Measurements from ENCODE around the gene SORL1-AS1.
"Not testable (repeated sequence)": the region's sequence is repeated elsewhere in the genome, so short reads cannot be mapped to it uniquely, and the experiment has no call there.

Gene SORL1-AS1

DNA sequence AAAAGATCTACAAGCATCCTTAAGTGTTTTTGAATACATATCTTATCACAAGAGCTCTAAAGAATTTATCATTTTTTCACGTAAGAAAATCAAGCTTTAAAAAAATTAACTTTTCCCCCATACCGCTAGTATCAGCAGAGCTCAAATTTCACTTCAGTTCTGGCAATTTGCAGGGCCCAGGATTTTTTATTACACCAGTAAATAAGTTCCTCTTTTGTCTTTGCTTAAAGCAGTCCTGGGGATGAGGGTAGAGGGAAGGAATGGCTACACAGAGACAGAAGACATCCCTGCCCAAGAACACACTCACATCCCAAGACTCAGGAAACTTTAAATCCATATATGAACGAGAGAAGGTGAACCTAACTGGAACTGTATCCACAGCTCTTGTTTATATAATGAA, 23.2 kb downstream of the SORL1-AS1 start:
- no peak for DNase-seq (ENCODE audit: low spot score)

DNA sequence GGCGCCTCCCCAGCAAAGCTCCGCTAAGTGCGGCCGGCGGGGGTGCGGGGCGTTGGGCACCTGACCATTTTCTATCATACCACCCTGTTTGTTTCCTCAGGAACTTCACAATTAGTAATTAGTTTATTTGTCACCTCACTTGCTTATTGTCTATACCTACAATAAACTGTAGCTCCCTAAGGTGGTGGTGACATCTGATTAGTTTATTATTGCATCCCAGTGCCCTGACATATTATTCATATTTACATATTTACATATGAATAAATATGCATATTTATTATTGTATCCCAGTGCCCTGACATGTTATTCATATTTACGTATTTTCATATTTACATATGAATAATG, 25.4 kb downstream of the SORL1-AS1 start:
- DNase-seq (ENCODE audit: low spot score): no peak

DNA sequence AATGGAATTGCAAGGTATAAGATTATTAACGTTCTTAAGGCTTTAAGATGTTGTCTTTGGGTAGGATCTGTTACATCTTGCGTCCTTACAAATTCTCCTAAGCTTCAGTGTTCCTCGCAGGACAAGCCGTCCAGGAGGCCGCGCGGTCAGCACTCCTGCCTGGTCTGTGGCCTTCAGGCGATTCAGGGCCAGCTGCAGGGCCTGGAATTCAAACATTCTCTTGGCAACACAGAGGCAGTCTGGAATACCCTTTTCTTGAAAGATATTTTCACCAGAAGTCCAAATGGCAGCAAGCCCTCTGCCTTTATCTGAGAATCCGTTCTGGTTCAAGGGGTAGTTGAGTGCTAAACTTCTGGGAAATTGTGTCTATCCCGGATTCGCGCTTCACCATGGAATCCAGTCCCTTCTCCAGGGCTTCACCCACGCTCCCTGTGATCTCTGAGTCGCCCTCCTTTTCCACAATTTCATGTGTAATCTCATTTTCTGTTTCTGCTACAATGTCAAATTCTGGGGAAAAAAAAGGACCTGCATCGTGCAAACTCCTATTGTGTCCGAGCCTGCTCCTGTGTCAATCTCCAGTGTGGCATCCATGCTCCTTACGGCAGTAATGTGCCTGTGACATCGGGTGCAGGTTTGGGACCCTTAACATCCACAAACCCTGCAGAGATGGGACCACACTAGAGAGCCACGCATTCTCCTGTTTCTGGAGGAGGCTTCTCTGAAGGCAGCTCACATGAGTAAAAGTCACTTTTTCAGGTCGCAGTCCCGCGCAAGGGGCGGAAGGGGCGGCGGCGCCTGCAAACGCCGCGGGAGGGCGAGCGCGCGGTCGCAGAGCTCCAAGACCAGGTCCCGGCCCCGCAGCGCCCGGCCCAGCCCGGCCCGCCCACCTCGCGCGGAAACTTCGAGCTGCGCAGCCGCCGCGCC, 26.0 kb downstream of the SORL1-AS1 start:
- peak; percentile 49 for DNase-seq (ENCODE audit: low spot score)

DNA sequence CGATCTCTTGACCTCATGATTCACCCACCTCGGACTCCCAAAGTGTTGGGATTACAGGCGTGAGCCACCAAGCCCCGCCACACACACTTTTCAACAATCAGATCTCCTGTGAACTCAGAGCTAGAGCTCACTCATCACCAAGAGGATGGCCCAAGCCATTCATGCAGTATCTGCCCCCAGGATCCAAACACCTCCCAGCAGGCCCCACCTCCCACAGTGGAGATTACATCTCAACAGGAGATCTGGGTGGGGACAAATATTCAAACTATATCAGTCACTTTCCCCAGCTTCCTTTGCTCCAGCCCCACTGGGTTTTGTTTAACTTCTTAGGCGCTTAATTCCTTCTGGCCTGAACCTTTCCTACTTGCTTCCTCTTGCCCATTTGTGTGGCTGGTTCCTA, 26.9 kb downstream of the SORL1-AS1 start:
- DNase-seq (ENCODE audit: low spot score): no peak

DNA sequence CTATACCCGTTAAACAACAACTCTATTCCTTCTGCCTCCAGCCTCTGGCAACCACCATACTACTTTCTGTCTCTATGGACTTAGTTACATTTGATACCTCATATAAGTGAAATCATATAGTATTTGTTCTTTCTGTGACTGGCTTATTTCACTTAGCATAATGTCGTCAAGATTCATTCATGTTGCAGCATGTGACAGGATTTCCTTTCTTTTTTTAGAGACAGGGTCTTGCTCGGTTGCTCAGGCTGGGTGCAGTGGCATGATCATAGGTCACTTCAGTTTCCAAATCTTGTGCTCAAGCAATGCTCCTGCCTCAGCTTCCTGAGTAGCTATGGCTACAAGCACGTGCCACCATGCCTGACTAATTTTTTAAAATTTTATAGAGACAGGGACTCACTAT, 30.1 kb downstream of the SORL1-AS1 start:
- DNase-seq (ENCODE audit: low spot score): no peak

DNA sequence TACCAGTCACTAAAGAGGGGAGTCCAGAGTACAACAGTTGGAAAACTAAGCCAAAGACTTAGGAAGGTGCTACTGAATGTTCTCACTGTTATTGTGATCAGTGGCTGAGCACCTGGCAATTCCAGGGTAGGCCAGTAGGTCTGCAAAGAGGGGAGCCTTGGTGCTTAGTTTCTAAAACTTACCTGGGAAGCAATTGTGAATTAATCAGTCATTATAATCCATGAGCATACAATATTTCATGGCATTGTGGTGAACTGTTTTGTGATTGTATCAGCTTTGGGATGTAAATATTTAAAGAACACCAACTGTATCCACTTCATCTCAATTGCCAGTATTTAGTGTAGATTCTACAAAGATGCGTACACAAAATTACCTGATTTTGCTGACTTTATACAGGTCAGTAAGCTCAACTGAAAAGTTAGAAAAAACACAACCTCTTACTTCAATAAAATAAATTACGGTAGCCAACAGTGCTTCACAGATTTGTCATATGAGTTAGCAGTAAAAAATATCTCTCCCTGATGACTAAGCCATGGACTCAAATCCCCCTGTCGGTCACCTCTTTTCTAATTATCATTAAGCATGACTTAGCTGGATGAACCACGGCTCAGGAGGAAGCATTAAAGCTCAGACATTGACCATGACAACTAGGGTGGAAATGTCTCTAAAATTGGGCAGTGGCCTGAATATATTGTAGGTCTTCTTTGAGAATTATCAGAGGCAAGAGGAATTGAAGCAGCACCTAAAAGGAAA, 31.4 kb downstream of the SORL1-AS1 start:
- DNase-seq (ENCODE audit: low spot score): peak; percentile 31

DNA sequence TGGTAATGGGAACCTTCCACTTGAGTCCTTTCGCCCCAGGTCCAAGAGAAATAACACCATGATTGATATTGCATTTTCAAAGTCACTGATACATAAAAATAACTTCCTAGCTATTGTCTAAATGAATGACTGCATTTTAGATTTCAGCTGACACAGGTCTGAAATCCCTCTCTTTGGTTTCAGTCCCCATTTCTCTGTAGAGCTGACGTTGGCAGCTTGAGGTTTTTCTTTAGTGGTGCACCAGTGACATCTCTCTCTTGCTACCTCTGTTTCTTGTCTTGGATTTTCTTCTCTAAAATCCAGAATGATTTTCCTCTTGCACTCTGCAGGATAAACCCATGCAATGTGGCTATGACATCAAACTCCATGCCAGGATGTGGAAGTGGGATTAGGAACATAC, 32.4 kb downstream of the SORL1-AS1 start:
- no peak for DNase-seq (ENCODE audit: low spot score)

DNA sequence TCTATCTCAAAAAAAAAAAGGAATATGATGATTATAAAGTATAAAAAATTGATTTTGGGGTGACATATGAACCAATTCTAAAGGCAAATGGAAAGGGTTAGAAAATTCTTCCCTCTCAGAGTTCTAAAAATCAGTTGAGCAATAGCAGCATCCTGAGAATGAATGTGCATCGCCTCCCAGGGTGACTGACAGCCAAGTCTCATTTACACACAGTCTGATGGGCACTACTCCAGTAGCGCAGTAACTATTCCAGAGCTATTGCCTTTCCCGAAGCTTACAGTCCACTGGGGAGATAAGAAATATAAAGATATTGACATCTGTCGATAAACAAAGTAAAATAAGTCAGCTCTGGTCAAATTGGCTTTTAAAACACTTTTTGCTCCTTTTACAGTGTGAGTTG, 32.9 kb downstream of the SORL1-AS1 start:
- DNase-seq (ENCODE audit: low spot score): no peak

DNA sequence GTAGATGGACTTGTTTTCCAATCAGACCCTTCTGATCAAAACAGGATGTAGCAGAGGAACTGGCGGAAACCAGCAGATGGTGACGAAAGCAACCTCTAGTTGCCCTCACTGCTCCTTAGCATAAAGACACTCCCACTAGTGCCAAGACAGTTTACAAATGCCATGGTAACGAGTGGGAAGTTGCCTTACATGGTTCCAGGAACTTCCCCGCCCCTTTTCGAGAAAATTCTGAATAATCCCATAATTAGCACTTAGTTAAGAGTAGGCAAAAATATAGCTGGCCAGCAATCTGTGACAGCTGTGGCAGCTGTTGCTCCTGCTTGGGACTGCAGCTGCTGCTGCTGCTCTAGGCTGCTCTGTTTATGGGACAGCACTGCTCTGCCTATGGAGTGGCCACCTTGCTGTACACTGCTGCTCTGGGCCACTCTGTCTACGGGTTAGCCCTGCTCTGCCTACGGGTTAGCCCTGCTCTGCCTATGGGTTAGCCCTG, 34.1 kb downstream of the SORL1-AS1 start:
- DNase-seq (ENCODE audit: low spot score): no peak

DNA sequence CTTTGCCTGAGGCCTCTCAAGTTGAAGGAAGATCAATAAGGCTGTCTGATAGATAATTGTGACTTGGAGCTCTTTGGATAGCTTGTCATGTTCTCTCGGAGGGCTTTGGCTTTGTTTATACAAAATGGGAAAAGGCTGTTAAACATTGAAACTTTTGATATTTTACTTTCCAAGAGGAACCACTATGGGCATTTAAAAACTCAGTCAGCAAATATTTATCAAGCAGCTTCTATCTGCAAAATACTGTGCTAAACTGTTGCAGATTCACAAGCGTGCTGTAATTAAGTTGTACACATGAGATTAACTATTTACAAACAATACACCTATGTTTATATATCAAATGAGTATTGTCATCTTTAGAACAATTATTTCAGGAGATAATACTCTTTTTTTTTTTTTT, 35.2 kb downstream of the SORL1-AS1 start:
- no peak for DNase-seq (ENCODE audit: low spot score)

DNA sequence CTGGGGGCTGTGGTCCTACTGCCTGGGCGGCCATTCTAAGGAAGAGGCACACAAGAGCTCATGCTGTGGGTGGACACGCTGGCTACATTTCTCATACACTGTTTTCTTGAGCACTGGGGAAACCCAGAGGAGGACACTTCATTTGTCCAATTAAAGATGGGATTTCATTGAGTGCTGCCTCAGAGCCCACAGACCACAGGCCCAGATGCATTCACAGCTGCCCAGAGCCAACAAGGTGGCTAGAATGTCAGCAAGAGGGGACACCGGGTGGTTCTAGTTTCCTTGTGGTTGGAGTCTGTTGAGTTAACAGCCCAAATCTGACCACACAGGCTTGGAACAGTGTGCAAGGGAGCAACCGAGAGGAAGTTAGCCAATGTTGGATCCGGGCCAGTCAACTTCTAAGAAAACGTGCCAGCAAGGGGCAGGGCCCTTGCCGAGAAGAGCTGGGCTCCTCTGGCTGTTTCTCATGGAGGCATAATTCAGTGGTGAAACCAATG, 35.7 kb downstream of the SORL1-AS1 start:
- DNase-seq (ENCODE audit: low spot score): peak; percentile 91

DNA sequence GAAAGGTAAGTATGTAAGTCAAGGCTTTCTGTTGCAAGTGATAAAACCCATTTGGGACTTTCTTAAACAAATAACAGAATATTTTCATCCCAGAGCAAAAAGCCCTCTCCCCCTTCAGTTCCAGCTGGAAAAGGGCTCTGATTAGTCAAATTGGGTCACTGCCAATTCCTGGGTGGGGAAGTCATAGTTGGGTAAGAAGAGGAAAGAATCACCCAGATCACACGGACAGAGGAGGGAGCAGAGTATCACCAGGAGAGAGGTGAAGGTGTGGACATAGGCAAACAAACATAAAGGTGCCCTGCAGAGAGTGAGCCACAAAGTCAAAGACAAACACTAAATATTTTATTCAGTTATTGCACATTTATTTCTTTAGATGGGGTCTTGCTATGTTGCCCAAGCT, 36.9 kb downstream of the SORL1-AS1 start:
- DNase-seq (ENCODE audit: low spot score): peak; percentile 55

DNA sequence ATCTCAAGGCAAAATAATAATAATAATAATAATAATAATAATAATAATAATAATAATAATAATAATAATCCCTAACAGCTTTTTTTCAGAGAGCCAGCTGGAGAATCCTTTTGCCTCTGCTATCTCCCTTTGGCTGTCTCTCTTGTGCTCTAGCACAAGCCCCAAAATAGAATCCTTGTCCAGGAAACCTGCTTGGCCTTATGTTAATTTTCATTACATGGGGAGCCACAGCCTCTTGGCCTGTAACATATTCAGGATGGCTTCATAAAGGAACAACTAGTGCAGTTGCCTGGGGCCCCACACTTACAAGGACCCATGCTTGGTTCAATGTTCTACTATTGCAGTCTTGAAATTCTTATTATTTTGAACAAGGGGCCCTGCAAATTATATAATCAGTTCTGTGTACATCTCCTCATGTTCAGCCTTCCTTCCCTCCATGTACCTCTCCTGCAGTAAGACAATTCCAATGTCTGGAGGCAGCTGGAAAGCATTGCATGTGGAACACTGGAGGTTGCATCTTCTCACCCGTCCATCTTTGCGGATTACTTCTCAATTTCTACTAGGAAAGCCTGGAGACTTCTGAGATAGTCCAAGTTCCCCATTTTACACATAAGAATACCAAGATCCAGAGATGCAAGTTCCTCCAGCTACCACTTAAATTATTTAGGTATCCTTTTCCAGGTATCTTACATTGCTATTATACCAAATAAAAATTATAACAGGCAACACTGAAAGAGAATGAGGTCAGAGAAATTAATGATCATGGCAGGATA, 38.4 kb downstream of the SORL1-AS1 start:
- DNase-seq (ENCODE audit: low spot score): no peak

DNA sequence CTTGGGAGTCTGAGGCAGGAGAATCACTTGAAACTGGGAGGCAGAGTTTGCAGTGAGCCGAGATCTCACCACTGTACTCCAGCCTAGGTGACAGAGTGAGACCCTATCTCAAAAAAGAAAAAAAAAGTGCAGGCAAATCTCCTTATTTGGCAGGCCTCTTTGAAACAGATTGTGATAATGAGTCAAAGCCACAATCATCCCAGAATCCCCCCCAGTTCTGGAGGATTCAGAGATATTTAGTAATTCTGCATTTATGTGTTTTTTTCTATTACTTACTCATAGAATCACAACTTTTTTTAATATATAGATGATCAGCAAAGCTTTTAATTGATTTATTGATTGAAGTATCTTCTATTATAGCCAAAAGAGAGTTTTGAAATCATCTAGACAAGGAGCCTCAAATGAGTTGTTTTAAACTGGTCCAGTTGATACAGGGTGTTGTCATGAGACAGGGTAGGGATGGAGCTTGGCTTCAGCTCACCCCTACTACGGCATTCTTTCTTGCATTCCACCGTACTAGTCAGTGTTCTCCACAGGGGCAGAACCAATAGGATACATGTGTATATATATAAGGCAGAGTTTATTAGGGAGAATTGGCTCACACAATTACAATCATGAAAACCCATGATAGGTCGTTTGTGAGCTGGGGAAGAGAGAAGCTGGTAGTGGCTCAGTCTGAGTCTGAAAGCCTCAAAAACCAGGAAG, 39.9 kb downstream of the SORL1-AS1 start:
- DNase-seq (ENCODE audit: low spot score): no peak

DNA sequence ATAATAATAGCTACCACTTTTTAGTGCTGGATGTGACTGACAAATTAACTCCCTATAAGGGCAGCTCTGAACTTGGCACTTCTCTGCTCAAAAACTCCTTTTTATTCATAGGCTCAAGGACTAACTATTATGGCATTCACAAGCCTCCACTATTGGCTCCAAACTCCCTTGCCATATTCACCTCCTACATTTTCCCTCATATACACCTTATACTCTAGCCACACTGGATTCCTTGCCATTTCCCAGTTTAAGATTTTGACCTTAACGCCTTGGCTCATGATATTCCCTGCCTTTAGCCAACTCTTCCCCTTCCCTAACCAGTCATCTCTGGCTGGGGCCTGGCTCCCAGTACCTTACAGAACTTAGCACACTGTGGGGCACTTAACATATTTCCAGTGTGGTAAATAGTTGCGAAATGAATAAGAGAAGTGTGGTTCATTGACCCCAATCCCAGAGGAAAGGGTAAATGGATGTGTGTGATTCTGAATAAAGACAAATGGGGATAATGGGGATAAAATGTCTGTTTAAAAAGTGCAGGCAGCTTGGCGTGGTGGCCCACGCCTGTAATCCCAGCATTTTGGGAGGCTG, 40.7 kb downstream of the SORL1-AS1 start:
- DNase-seq (ENCODE audit: low spot score): no peak

DNA sequence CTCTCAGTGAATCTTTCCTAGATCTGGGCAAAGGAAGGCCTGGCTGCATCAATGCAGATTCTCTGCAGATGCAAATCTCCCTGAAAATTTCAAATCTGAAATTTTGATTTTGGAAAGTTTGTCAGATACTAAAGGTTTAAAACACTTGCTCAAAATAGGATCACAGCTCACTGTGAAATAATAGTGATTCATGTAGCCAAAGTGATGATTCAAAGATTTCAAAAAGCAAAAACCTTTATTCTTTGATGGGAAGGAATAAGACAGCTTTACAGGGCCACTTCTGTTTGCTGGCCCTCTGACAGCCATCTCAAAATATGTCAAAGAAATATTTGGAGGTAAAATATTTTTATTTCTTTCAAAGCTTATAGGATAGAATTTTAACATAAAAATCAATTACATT, 41.4 kb downstream of the SORL1-AS1 start:
- not testable (repeated sequence) for DNase-seq (ENCODE audit: low spot score)

DNA sequence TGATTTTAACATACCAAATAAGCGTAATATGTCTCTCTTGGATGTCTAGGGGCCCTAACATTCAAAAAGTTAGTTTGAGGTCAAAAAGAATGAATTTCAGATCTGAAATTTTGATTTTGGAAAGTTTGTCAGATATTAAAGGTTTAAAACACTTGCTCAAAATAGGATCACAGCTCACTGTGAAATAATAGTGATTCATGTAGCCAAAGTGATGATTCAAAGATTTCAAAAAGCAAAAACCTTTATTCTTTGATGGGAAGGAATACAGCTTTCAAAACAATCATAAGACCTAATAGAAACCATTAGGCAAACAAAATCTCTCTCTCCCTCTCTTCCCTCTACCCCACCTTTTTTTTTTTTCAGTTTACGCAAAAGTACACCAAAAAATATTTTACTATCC, 42.7 kb downstream of the SORL1-AS1 start:
- not testable (repeated sequence) for DNase-seq (ENCODE audit: low spot score)

DNA sequence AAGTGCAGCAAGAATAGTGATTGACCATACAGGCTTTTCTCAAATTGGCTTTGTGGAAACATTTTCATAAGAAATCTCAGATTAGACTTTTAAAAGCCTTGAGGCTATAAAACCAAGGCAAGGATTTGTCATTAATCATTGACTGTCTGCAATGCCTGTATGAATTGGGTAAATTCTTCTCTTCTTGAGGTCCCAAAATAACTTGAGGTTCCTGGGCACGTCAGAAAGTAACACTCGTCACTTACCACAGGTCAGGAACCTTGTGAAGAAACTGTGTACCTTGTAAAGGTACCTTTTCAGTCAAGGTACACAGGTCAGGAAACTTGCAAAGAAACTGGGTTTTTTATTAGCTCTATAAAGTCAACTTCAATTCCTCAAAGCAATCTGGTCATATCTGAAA, 43.9 kb downstream of the SORL1-AS1 start:
- DNase-seq (ENCODE audit: low spot score): no peak

DNA sequence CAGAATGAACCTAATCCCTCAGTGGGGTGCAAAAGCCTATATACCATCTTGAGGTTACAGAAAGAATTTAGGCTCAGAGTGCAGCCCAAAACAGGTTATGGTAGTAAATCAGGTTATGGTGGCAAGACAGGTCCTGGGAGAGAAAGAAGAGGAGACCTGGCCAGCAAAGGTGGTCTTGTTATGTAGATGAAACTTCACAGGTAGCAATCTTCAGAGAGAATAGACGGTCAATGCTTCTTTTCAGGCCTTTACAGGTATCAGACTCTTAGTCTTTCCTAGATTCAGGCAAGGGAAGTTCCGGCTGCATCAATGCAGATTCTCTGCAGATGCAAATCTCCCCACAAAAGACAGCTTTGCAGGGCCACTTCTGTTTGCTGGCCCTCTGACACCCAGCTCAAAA, 46.5 kb downstream of the SORL1-AS1 start:
- DNase-seq (ENCODE audit: low spot score): no peak

DNA sequence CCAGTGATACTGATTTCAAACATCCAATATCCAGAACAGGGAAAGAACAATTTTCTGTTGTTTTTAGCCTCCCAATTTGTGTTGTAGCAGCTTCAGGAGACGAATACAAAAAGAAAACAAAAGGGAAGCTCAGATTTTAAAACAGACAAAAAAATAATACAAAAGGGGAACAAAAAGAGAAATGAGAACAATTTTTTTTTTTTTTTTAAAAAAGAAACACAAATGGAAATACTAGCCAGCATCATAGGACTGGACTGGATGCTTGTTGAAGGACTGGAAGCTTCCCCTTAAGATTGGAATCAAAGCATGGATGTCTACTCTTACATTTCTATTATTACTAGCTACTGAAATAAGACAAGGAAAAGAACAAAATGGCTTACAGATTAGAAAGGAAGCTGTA, 47.1 kb downstream of the SORL1-AS1 start:
- DNase-seq (ENCODE audit: low spot score): no peak

DNA sequence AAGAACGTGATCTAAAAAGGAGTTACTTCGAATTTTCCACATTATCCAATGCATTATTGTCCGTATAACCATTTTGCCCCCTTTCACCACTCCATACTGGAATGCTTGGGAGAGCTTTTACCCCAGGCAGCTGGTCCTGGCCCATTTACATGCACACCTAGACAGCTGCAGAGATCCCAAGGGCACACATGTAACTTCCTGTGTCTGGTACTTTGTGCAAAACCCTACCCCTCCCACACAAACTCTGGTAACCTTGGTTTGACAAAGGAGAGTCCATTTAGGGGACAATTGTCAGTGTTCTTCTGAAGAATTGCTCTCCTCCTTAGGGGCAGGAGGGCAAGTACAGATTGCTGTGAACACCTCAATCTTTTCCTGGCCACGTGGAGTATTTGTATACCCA, 58.0 kb downstream of the SORL1-AS1 start:
- DNase-seq (ENCODE audit: low spot score): no peak

Data from HT-29 (cell line).